NCI-H2171 treated with DMSO at 0.1 percent for 48 hours (cell line): ENCODE results near the gene MT1B.
A peak's percentile ranks its signal among the peaks of the same experiment; 100 is the strongest.
"Not testable (repeated sequence)": the region's sequence is repeated elsewhere in the genome, so short reads cannot be mapped to it uniquely, and the experiment has no call there.

ENCODE experiments used
- DNase-seq: peaks from one replicate; lab custom pipeline; 2025; lab: John Stamatoyannopoulos, UW

The MT1B gene

GRCh38 chr16:56620339-56620897 lies 31.3 kb upstream of the MT1B start:
- DNase-seq, result peak; percentile 11

GRCh38 chr16:56621665-56622445 lies 29.8 kb upstream of the MT1B start:
- DNase-seq, result not testable (repeated sequence)

- DNase-seq, result not testable (repeated sequence)
These were observed 28.5 kb upstream of the MT1B start for GRCh38 chr16:56623184-56623583.

GRCh38 chr16:56623637-56624036 lies 28.0 kb upstream of the MT1B start:
- DNase-seq, result peak; percentile 40

DNA sequence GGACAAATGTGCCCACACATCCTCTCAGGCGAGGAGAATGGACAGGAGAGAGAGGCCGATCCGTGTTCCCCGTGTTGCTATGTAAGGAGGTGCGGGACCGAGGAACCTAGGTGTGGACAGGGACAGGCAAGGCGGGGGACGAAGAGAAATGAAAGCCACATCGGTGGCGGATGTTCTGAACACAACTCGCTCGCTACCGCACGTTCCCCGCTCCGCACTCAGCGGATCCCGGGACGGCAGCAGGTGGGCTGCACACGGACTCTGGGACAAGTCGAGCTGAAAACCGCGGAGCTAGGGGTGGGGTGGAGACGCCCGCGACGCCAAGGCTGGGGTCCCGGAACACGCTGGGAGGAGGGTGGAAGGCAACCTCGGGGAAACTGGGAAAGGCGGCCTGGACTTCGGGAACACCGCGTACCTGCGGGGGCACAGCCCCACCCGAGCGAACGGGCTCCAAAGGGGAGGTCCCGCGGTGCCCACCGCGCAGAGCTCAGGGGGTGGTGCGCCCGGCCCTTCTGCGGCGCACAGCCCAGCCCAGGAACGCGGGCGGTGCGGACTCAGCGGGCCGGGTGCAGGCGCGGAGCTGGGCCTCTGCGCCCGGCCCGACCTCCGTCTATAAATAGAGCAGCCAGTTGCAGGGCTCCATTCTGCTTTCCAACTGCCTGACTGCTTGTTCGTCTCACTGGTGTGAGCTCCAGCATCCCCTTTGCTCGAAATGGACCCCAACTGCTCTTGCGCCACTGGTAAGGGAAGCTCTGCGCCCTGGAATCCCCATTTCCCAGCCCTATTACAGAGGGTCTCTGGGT lies 26.3 kb upstream of the MT1B start, which contains the start of gene MT1E:
Gene MT1E (plus strand): TSS at position 642 of the 803 bp plus-strand sequence. CDS start 71 bp downstream, at position 713.
- DNase-seq, result no peak

- DNase-seq, result no peak
These were observed 25.6 kb upstream of the MT1B start for GRCh38 chr16:56625943-56626654.

- no peak for DNase-seq
These were observed 25.0 kb upstream of the MT1B start for GRCh38 chr16:56626685-56627084.

DNA sequence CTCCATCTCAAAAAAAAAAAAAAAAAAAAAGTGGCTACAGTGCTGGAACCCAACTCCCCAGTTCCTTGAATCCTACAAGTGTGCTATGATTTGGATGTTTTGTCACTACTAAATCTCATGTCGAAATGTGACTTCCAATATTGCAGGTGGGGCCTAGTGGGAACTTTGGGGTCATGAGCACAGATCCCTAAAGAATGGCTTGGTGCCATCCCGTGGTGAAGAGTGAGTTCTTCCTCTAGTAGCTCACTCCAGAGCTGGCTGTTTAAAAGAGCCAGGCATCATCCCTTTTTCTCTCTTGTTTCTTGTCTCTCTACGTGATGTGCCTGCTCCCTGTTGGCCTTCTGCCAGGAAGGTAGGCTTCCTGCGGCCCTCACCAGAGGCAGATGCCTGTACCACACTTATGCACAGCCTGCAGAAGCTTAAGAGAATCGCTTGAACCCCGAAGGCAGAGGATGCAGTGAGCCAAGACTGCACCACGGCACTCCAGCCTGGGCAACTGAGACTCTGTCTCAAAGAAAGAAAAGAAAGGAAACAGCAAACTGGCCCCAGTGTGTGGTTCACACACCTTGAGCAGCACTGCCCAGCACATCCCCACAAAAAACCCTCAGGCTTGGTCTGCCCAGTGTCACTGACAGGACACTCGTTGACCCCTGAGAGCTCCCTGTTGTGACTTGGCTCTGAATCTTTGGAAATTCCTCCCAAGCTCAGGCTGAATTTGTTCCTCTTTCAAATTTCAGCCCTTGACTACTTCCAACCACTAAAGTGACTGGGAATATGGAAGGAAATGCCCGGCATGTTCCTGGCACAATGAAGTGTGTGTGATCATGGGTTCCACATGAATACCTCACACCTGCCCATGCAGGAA lies 23.0 kb upstream of the MT1B start:
- DNase-seq, result no peak

GRCh38 chr16:56629531-56629930 lies 22.2 kb upstream of the MT1B start:
- no peak for DNase-seq

DNA sequence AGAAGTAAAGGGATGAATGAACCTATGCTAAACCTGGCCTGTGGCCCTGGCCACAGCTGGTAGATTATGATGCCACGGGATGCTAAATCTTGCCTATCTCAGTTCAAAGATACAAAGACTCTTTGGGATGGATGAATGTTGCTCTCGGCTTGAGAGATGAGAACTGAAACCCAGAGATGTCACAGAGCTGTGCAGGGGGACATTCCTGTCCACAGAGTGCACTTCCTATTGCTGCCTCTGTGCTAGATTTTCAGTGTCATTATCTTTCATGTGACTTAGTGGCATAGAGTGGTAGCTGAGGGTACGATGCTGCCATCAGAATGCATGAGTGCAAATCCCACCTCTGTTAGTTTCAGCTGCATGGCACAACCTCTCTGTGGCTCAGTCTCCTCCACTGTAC lies 21.6 kb upstream of the MT1B start:
- no peak for DNase-seq

DNA sequence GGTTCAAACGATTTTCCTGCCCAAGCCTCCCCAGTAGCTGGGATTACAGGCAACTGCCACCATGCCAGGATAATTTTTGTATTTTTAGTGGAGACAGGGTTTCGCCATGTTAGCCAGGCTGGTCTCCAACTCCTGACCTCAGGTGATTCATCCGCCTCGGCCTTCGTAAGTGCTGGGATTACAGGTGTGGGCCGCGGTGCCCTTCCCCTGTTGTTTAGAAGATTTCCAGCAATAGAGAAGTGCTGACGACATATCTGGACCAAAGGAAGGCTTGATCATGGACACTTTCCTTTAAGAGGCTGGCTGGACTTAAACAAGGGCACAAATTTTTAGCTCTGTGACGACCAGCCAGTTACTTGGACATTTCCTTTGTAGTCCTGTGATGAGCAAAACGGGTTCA lies 20.5 kb upstream of the MT1B start:
- no peak for DNase-seq

- no peak for DNase-seq
These were observed 19.9 kb upstream of the MT1B start for GRCh38 chr16:56631832-56632155.

GRCh38 chr16:56632156-56632847 lies 19.4 kb upstream of the MT1B start, which contains the start of gene MT1M:
Gene MT1M, plus strand, starts transcription at chr16:56632659. Its CDS starts 73 bp downstream, at chr16:56632732.
- no peak for DNase-seq

- no peak for DNase-seq
These were observed 18.8 kb upstream of the MT1B start for GRCh38 chr16:56632848-56633365.

DNA sequence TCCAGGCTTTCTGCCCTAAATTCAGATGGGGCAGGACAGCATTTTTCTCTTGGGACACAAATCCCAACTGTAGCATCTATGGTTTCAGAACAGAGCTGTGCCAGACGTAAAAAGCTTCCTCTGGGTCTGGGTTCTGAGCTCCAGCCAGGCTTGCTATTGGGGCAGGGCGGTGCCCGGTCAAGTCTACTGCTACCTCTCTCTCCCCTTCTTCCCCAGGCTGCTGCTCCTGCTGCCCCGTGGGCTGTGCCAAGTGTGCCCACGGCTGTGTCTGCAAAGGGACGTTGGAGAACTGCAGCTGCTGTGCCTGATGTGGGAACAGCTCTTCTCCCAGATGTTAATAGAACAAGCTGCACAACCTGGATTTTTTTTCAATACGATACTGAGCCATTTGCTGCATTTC lies 18.2 kb upstream of the MT1B start:
- no peak for DNase-seq

GRCh38 chr16:56634715-56635440 lies 16.8 kb upstream of the MT1B start:
- no peak for DNase-seq

GRCh38 chr16:56635441-56635967 lies 16.2 kb upstream of the MT1B start:
- DNase-seq, result no peak

GRCh38 chr16:56636616-56637413 lies 14.9 kb upstream of the MT1B start:
- no peak for DNase-seq
